Right cardiac atrium (tissue), 5 donors: ENCODE measurements around the gene WDR48. TPM values are rescaled to one million over a fixed set of nuclear protein-coding genes. Genes with fewer than 3 reads are reported as not detected.
"Not testable (repeated sequence)": the region's sequence is repeated elsewhere in the genome, so short reads cannot be mapped to it uniquely, and the experiment has no call there.

Experiments
- ATAC-seq, 2 donors: fragments of 200-7000 bp; cut with Tn5 transposase; one replicate each; pipeline versions ENCODE4 v1.8.0 to v1.9.1; 2020; ENCODE audit warnings: moderate library complexity in 2 of 2, mild to moderate bottlenecking in 1 of 2
- DNase-seq, 3 donors: peaks; one replicate each; pipeline ENCODE4 v3.0.0-alpha.2; 2020
- H3K27ac ChIP-seq: one replicate; pipeline ENCODE4 v1.5.1; 2013; ENCODE audit warnings: mild to moderate bottlenecking, low read length, control low read depth, moderate library complexity
- H3K27me3 ChIP-seq: one replicate; pipeline ENCODE4 v1.6.1; 2013; ENCODE audit not compliant: control insufficient read depth, insufficient read depth
- H3K4me1 ChIP-seq: one replicate; pipeline ENCODE4 v1.6.1; 2013; ENCODE audit warnings: low read length; ENCODE audit not compliant: control insufficient read depth, insufficient read depth
- H3K4me3 ChIP-seq: one replicate; pipeline ENCODE4 v1.5.1; 2013; ENCODE audit warnings: low read length, control low read depth
- H3K9me3 ChIP-seq: one replicate; pipeline ENCODE4 v1.6.1; 2013; ENCODE audit warnings: low read length; ENCODE audit not compliant: control insufficient read depth
- WGBS: extraction: QIAGEN DNeasy Blood & Tissue Kit; methylation state at CpG from one replicate; pipeline ENCODE4 v1.1.7; 2013; 5-methylcytosine and 5-hydroxymethylcytosine counted together
- intact Hi-C, 4 donors: fragments of 100-400 bp; cut with DNase I; formaldehyde crosslinking; loops; one replicate each; pipeline versions ENCODE4 v1.11.0 to v1.14.0; 2022 to 2023
- polyA plus RNA-seq: library from polyadenylated mRNA; stranded (reverse); fragments of 200-250 nt; gene quantifications from one replicate; pipeline ENCODE4 v1.2.3, GENCODE V29; 2013
- total RNA-seq, 4 donors: library from RNA; stranded (reverse); fragmentation: NEBNext Ultra II Directional; extraction: Animal tissue kit (Norgen Biotek cat#: 25700); gene quantifications; one replicate each; pipeline ENCODE4 v1.2.1, GENCODE V29; 2021
- donor health status: healthy with polysubstance abuse.
- donor health status: DM: no; HTN: yes; CAD: no.
- donor health status: DM: no; HTN: no; CAD: no.
- donor health status: DM: no; HTN: yes; CAD: no; lungs with severe emphysema.
- donor health status: DM: yes; HTN: yes; CAD: no.

WDR48 gene
- total and polyA plus RNA-seq, 5 donors = 10.3 to 30.5 (median 25.5) TPM

DNA sequence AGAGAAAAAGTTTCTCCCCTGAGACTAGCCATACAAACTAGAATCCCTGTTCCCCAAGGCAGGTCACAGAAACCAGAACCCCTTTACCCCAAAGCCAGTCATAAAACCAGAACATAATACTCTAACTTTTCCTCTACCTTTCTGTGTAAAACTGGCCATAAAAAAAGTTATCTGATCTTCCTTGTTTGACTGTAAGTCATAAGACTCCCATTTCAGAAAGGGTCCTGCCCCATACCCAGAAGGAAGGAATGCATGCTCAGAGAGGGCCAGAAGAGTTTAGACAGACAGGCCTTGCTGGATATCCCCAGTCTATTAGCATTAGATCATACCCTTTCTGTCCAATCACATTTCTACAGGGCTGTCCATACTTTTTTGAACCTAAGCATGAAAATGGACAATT, 27.3 kb upstream of the WDR48 start:
- Histone ChIP-seq H3K27ac (no peak overlapping the region), H3K4me1 (no peaks in the 10 kb centered on the region), H3K9me3 (no peaks in the 10 kb centered on the region), H3K27me3 (no peaks in the 10 kb centered on the region), H3K4me3 (no peak overlapping the region)
- no peak for ATAC-seq
- DNase-seq = no peak
- intact Hi-C loops = no loop called here

DNA sequence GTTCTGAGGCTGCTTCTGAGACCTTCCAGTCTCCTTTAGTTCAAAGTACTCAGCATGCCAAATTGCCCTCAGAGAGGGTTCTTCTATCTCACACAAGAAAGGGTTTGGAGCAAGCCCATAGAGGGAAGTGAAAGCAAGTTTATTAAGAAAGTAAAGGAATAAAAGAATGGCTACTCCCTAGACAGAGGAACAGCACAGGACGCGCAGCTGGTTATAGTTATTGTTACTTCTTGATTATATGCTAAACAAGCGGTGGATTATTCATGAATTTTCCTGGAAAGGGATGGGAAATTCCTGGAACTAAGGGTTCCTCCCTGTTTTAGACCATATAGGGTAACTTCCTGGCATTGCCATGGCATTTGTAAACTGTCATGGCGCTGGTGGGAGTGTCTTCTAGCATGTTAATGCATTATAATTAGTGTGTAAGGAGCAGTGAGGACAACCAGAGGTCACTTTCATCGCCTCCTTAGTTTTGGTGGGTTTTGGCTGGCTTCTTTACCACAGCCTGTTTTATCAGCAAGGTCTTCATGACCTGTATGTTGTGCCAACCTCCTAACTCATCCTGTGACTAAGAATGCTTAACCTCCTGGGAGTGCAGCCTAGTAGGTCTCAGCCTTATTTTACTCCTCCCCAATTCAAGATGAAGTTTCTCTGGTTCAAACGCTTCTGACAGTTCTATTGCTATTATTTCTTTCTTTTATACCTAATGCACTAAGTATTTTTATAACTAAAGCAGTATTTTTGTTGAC, 26.4 kb upstream of the WDR48 start:
- Histone ChIP-seq H3K9me3 (no peaks in the 10 kb centered on the region), H3K27ac (no peak overlapping the region), H3K4me1 (no peaks in the 10 kb centered on the region), H3K4me3 (no peak overlapping the region), H3K27me3 (no peaks in the 10 kb centered on the region)
- intact Hi-C loops = no loop called here
- WGBS = 79% methylated on average over 6 of the region's 6 CpGs
- no peak for ATAC-seq
- no peak for DNase-seq

DNA sequence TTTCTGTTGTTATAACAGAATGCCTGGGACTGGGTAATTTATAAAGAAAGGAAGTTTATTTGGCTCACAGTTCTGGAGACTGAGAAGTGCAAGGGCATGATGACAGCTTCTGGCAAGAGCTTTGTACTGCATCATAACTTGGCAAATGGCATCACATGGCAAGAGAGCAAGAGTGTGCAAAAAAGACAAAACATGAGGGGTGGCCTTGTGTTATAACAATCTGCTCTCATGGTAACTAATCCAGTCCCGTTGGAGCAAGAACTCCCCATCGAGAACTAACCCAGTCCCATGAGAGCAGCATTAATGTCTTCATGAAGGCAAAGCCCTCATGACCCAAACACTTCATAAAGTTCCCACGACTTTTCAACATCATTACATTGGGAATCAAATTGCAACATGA, 23.3 kb upstream of the WDR48 start:
- DNase-seq (no peak), ATAC-seq (peak in 1 of 2 donors; percentile 33)
- no peaks in the 10 kb centered on the region for H3K27me3 ChIP-seq
- H3K27ac ChIP-seq = no peak overlapping the region
- H3K9me3 ChIP-seq = no peaks in the 10 kb centered on the region
- 51% methylated on average over 3 of the region's 3 CpGs for WGBS
- intact Hi-C loops = no loop called here
- H3K4me3 ChIP-seq = no peak overlapping the region
- H3K4me1 ChIP-seq = no peaks in the 10 kb centered on the region

DNA sequence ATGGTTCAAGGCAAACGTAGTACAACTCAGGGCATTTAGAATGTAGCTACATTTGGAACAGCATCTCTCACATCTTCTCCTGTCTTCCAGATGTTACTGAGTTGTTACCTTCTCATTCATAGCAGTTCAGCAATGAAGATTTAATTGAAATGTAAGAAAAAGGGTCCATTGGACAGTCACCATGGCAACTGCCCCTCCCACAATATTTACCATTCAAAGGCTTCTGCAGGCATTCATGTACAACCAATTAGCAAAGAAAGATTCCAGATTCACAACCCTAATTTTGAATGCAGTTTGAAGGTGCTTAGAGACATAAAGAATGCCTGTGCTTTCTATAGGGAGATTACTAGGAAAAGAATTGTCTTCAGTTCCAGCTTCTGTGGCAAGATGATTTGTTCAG, 22.3 kb upstream of the WDR48 start:
- no peaks in the 10 kb centered on the region for H3K9me3 ChIP-seq
- intact Hi-C loops = no loop called here
- no peak overlapping the region for H3K27ac ChIP-seq
- 81% methylated on average over 1 of the region's 1 CpG for WGBS
- H3K4me3 ChIP-seq = no peak overlapping the region
- DNase-seq (no peak), ATAC-seq (no peak)
- no peaks in the 10 kb centered on the region for H3K27me3 ChIP-seq
- no peaks in the 10 kb centered on the region for H3K4me1 ChIP-seq

DNA sequence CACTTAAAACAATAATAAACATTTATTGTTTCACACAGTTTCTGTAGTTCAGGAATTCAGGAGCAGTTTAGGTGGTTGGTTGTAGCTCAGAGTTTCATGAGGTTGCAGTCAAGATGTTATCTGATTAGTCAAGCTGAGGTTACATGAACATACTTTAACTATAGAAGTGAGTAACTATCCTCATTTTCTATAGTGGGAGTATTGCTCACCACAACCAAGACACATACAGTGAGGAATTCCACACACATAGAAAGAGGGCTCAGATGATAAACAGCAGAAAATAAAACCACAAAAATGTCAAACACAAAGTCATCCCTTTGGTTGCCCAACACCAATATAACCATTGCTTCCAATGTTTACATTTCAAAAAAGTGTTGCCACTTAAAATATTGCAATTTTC, 13.7 kb upstream of the WDR48 start:
- no peak overlapping the region for H3K4me3 ChIP-seq
- no peaks in the 10 kb centered on the region for H3K27me3 ChIP-seq
- intact Hi-C loops = no loop called here
- no peak overlapping the region for H3K27ac ChIP-seq
- H3K9me3 ChIP-seq = no peaks in the 10 kb centered on the region
- ATAC-seq = no peak
- no peak for DNase-seq
- H3K4me1 ChIP-seq = no peaks in the 10 kb centered on the region

DNA sequence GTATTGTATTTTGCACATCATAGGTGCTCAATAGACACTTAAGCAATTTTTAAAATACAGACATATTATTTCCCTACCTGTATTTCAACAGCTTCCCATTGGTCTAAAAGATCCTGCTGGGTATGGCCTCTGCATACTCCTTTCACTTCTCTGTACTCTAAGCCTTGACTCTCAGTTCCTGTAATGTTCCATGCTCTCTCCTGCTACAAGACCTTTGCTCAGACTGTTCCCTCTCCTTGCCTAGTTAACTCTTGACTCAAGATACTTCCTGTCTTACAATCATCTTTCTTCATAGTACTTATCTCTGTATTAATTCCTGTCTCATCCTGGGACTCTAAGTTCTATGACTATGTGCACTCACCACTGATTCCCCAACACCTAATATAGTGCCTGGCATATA, 1.8 kb upstream of the WDR48 start:
- ATAC-seq = no peak

DNA sequence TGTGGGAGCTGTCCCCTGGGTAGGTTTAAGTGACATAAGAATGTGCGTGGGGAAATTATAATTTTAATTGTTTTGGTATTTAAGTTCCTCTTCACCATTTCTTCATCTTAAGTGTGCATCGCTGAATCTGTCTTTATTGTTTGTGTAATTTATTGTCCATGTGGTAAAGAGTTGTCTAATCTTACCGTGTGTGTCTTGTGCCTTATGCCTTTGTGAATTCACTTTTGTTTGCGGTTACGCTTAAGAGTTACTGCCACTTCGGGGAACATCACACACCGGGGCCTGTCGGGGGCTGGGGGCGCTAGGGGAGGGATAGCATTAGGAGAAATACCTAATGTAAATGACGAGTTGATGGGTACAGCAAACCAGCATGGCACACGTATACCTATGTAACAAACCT, 767 bp downstream of the WDR48 start:
- ATAC-seq = no peak
- intact Hi-C loops = no loop called here
- peak in 1 of 3 donors; percentile 28 for DNase-seq
- 2% methylated on average over 11 of the region's 11 CpGs for WGBS
- H3K27ac ChIP-seq = no peak overlapping the region
- H3K4me3 ChIP-seq = peak overlapping the region; percentile 97
- H3K4me1 ChIP-seq = no peaks in the 10 kb centered on the region
- no peaks in the 10 kb centered on the region for H3K9me3 ChIP-seq
- H3K27me3 ChIP-seq = no peaks in the 10 kb centered on the region

More for the DNA sequence above, 1.8 kb upstream of the WDR48 start:
- Histone ChIP-seq H3K9me3 (no peaks in the 10 kb centered on the region), H3K27ac (no peak overlapping the region), H3K4me1 (no peaks in the 10 kb centered on the region), H3K4me3 (no peak overlapping the region), H3K27me3 (no peaks in the 10 kb centered on the region)
- no peak for DNase-seq
- intact Hi-C loops = no loop called here

DNA sequence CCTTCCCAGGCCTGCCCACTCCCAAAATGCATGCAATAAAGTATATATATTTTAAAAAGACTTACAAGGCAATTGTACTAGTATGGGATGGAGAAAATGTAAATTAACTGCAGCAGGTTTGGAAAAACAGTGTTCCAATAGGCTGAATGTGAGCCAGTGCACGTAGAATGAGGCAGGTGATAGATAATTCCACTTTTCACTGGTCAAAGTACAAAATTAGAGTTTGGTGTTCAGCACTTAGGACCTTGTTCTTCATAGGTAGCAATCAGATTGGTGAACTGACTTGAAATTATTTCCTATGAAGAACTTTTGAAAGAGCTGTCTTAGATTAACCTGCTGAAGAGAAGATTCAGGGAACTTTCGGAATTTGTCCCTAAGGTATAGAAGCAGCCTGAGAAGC, 1.9 kb downstream of the WDR48 start:
- Histone ChIP-seq H3K9me3 (no peaks in the 10 kb centered on the region), H3K27ac (no peak overlapping the region), H3K4me3 (no peak overlapping the region), H3K4me1 (no peaks in the 10 kb centered on the region), H3K27me3 (no peaks in the 10 kb centered on the region)
- WGBS = 82% methylated on average over 2 of the region's 2 CpGs
- no peak for DNase-seq
- intact Hi-C loops = no loop called here
- ATAC-seq = no peak

DNA sequence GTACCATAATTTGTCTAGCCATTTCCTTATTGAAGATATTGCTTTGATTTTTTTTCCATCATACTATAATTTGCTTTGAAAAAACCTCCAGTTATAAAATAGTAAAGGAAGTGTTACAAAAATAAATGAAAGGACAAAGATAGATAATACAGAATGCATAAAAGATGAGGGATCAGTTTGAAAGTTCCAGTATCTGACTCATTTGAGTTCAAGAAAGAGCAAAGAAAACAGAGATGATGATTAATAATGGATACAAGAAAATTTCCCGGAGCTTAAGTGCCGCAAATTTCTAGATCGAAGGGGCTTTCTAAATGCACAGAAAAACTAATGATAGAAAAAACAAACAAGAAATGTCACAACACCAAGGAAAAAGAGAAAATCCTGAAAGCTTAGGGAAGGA, 4.3 kb downstream of the WDR48 start:
- Histone ChIP-seq H3K4me3 (no peak overlapping the region), H3K9me3 (no peaks in the 10 kb centered on the region), H3K27ac (no peak overlapping the region), H3K4me1 (no peaks in the 10 kb centered on the region), H3K27me3 (no peaks in the 10 kb centered on the region)
- 83% methylated on average over 3 of the region's 3 CpGs for WGBS
- no peak for DNase-seq
- ATAC-seq = no peak
- intact Hi-C loops = no loop called here

DNA sequence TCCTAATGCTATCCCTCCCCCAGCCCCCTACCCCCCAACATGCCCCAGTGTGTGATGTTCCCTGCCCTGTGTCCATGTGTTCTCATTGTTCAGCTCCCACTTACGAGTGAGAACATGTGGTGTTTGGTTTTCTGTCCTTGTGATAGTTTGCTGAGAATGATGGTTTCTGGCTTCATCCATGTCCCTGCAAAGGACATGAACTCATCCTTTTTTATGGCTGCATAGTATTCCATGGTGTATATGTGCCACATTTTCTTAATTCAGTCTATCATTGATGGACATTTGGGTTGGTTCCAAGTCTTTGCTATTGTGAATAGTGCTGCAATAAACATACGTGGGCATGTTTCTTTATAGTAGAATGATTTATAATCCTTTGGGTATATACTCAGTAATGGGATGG, 9.4 kb downstream of the WDR48 start:
- H3K4me1 ChIP-seq, H3K27me3 ChIP-seq, ATAC-seq, H3K4me3 ChIP-seq, H3K27ac ChIP-seq, H3K9me3 ChIP-seq, DNase-seq, intact Hi-C loops: not testable (repeated sequence)
- WGBS = 94% methylated on average over 2 of the region's 2 CpGs

DNA sequence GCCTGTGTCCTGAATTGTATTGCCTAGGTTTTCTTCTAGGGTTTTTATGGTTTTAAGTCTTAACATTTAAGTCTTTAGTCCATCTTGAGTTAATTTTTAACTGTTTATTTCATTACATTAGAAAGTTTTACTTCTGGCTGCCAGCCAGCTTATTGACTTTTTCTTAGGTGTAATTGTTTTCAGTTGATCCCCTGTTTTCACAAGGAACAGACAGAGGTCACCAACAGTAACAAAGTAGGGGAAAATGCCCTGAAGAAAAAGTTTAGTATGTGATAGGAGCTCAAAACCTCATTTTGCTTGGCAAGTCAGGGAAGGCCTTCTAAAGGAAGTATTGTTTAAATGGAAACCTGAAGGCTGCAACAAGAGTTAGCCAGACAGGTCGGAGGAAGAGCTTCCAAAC, 10.4 kb downstream of the WDR48 start:
- H3K4me3 ChIP-seq = no peak overlapping the region
- H3K4me1 ChIP-seq = no peaks in the 10 kb centered on the region
- no peaks in the 10 kb centered on the region for H3K9me3 ChIP-seq
- 76% methylated on average over 1 of the region's 1 CpG for WGBS
- no peak overlapping the region for H3K27ac ChIP-seq
- intact Hi-C loops = no loop called here
- DNase-seq (no peak), ATAC-seq (no peak)
- H3K27me3 ChIP-seq = no peaks in the 10 kb centered on the region

DNA sequence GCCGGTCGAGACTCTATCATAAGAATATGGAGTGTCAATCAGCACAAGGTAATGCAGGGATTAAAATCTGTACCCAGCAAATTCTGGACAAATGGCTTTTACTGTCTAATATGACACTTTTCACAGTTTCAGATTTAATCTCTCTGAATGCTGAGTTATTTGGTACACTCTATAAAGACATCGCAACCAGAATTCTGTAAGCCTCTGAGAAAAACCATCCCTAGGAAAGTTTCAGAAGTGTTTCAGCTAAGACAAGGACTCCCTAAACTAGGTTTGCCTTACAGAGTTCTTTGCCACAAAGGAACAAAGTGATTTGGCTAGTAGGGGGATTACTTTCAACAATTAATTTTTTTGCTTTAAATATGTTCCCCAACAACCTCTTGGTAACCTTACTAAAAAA, 11.3 kb downstream of the WDR48 start:
- H3K27ac ChIP-seq = no peak overlapping the region
- DNase-seq (no peak), ATAC-seq (no peak)
- WGBS = 92% methylated on average over 3 of the region's 3 CpGs
- H3K4me3 ChIP-seq = no peak overlapping the region
- H3K9me3 ChIP-seq = no peaks in the 10 kb centered on the region
- no peaks in the 10 kb centered on the region for H3K27me3 ChIP-seq
- H3K4me1 ChIP-seq = no peaks in the 10 kb centered on the region
- intact Hi-C loops = no loop called here
